CD8-positive, alpha-beta memory T cell (primary cell): Measurements from ENCODE around the gene GNG7. TPM values are rescaled to one million over a fixed set of nuclear protein-coding genes. Genes with fewer than 3 reads are reported as not detected.
"Not testable (repeated sequence)": the region's sequence is repeated elsewhere in the genome, so short reads cannot be mapped to it uniquely, and the experiment has no call there.

Source experiments
- CTCF ChIA-PET: fragments of 350-600 bp; sonication (Branson Sonifier 250); formaldehyde crosslinking; loops from one replicate; lab custom pipeline; 2021; ENCODE audit warnings: antibody characterized with exemption; lab: Charles Lee
- POLR2A ChIA-PET: fragments of 350-600 bp; sonication (Branson Sonifier 250); formaldehyde crosslinking; loops from one replicate; lab custom pipeline; 2021; ENCODE audit warnings: antibody characterized with exemption; lab: Charles Lee
- DNase-seq, 5 donors: peaks; one replicate each; pipeline versions ENCODE4 v3.0.0 to v3.0.0-alpha.2; 2020 to 2022; ENCODE audit warnings: mixed read lengths in 1 of 5
- H3K27ac ChIP-seq: one replicate; pipeline ENCODE4 v1.7.0; 2013; ENCODE audit warnings: low read depth, mild to moderate bottlenecking, low read length, moderate library complexity
- H3K27me3 ChIP-seq: 2 replicates; pipeline ENCODE4 v1.7.0; 2013; ENCODE audit warnings: low read length, mild to moderate bottlenecking; ENCODE audit not compliant: insufficient read depth, poor library complexity, severe bottlenecking
- H3K36me3 ChIP-seq: 2 replicates; pipeline ENCODE4 v1.7.0; 2013; ENCODE audit warnings: mild to moderate bottlenecking, low read length, moderate library complexity; ENCODE audit not compliant: insufficient read depth
- H3K4me1 ChIP-seq: 2 replicates; pipeline ENCODE4 v1.7.0; 2013; ENCODE audit warnings: mild to moderate bottlenecking, low read length, moderate library complexity; ENCODE audit not compliant: insufficient read depth
- H3K4me3 ChIP-seq: 2 replicates; pipeline ENCODE4 v1.7.0; 2013; ENCODE audit warnings: mild to moderate bottlenecking, low read length
- H3K9me3 ChIP-seq: 2 replicates; pipeline ENCODE4 v1.7.0; 2013; ENCODE audit warnings: mild to moderate bottlenecking, low read length
- H3K27ac Mint-ChIP-seq, 8 donors: one replicate each; pipeline ENCODE4 v1.8.0; 2020 to 2021; ENCODE audit warnings: mixed read lengths in 8 of 8, mild to moderate bottlenecking in 6 of 8, inconsistent platforms in 3 of 8, moderate library complexity in 3 of 8
- H3K27me3 Mint-ChIP-seq, 2 donors: one replicate each; pipeline ENCODE4 v1.8.0; 2020 to 2021; ENCODE audit warnings: mixed read lengths in 2 of 2, mild to moderate bottlenecking in 1 of 2, moderate library complexity in 1 of 2
- H3K36me3 Mint-ChIP-seq, 3 donors: one replicate each; pipeline ENCODE4 v1.8.0; 2020 to 2021; ENCODE audit warnings: mixed read lengths in 3 of 3, inconsistent platforms in 1 of 3, mild to moderate bottlenecking in 1 of 3
- H3K4me1 Mint-ChIP-seq, 3 donors: one replicate each; pipeline ENCODE4 v1.8.0; 2020 to 2021; ENCODE audit warnings: mixed read lengths in 3 of 3, inconsistent platforms in 1 of 3, mild to moderate bottlenecking in 1 of 3
- H3K4me3 Mint-ChIP-seq, 7 donors: one replicate each; pipeline ENCODE4 v1.8.0; 2020 to 2021; ENCODE audit warnings: mixed read lengths in 7 of 7, mild to moderate bottlenecking in 6 of 7, moderate library complexity in 4 of 7, inconsistent platforms in 2 of 7
- H3K9me3 Mint-ChIP-seq, 5 donors: one replicate each; pipeline ENCODE4 v1.8.0; 2020 to 2022; ENCODE audit warnings: mixed read lengths in 5 of 5, mild to moderate bottlenecking in 3 of 5, moderate library complexity in 2 of 5, inconsistent platforms in 1 of 5
- polyA plus RNA-seq: library from polyadenylated mRNA; unstranded; fragments of 300-500 nt; fragmentation: Illumina TruSeq; gene quantifications from one replicate; pipeline ENCODE4 v1.2.3, GENCODE V29; 2021
- total RNA-seq, 2 experiments: library from RNA; stranded (reverse); gene quantifications; one replicate each; pipeline ENCODE4 v1.2.3, GENCODE V29; 2021

The GNG7 gene
- total and polyA plus RNA-seq, 3 experiments from 2014 or later, result 0.40 to 1.2 (median 0.53) TPM

GRCh38 chr19:2589441-2589840 lies 113.1 kb downstream of the GNG7 start:
- DNase-seq, result peak in 1 of 5 donors; percentile 18
- H3K27ac ChIP-seq, result no peak overlapping the region
- H3K4me3 ChIP-seq, result no peak overlapping the region
- H3K27me3 Mint-ChIP-seq, result peaks cover 0 to 14% of the 10 kb centered on the region in 2 donors
- no peaks in the 10 kb centered on the region for H3K4me1 ChIP-seq
- H3K27me3 ChIP-seq, result no peaks in the 10 kb centered on the region
- H3K27ac Mint-ChIP-seq, result peak overlapping the region in 1 of 8 donors; percentile 51
- POLR2A ChIA-PET, result no interaction called here
- no peaks in the 10 kb centered on the region for H3K36me3 ChIP-seq
- H3K9me3 Mint-ChIP-seq, result no peaks in the 10 kb centered on the region
- no peak overlapping the region for H3K4me3 Mint-ChIP-seq
- CTCF ChIA-PET, result interaction anchor here (1.3 to 2.6 kb wide), 2 partner anchors 22 to 112 kb away, joined by 3 to 7 read pairs; no protein-coding TSS in a partner anchor
- no peaks in the 10 kb centered on the region for H3K4me1 Mint-ChIP-seq
- peaks cover 0 to 1% (median 0%) of the 10 kb centered on the region in 3 donors for H3K36me3 Mint-ChIP-seq
- H3K9me3 ChIP-seq, result no peaks in the 10 kb centered on the region

- peaks cover 0 to 7% (median 1%) of the 10 kb centered on the region in 5 donors for H3K9me3 Mint-ChIP-seq
- CTCF ChIA-PET, result interaction anchor here (2.6 kb wide), 1 partner anchor 23 kb away, joined by 7 read pairs; no protein-coding TSS in a partner anchor
- POLR2A ChIA-PET, result no interaction called here
- Histone ChIP-seq H3K9me3 (no peaks in the 10 kb centered on the region), H3K27me3 (no peaks in the 10 kb centered on the region), H3K4me1 (no peaks in the 10 kb centered on the region), H3K4me3 (no peak overlapping the region), H3K27ac (no peak overlapping the region), H3K36me3 (no peaks in the 10 kb centered on the region)
- no peak overlapping the region for H3K4me3 Mint-ChIP-seq
- H3K27me3 Mint-ChIP-seq, result peaks cover 0 to 14% of the 10 kb centered on the region in 2 donors
- H3K36me3 Mint-ChIP-seq, result peaks cover 0 to 1% (median 0%) of the 10 kb centered on the region in 3 donors
- peak in 1 of 5 donors; percentile 21 for DNase-seq
- H3K4me1 Mint-ChIP-seq, result no peaks in the 10 kb centered on the region
- no peak overlapping the region for H3K27ac Mint-ChIP-seq
These were observed 114.3 kb downstream of the GNG7 start for GRCh38 chr19:2588081-2588777.

- H3K4me3 Mint-ChIP-seq, result no peak overlapping the region
- DNase-seq, result no peak
- Histone ChIP-seq H3K9me3 (no peaks in the 10 kb centered on the region), H3K27ac (no peak overlapping the region), H3K27me3 (no peaks in the 10 kb centered on the region), H3K4me3 (no peak overlapping the region), H3K4me1 (no peaks in the 10 kb centered on the region), H3K36me3 (no peaks in the 10 kb centered on the region)
- peak overlapping the region in 1 of 8 donors; percentile 21 for H3K27ac Mint-ChIP-seq
- CTCF ChIA-PET, result interaction anchor here (2.6 kb wide), 1 partner anchor 24 kb away, joined by 7 read pairs; no protein-coding TSS in a partner anchor
- no peaks in the 10 kb centered on the region for H3K4me1 Mint-ChIP-seq
- POLR2A ChIA-PET, result no interaction called here
- peaks cover 0 to 12% of the 10 kb centered on the region in 2 donors for H3K27me3 Mint-ChIP-seq
- H3K9me3 Mint-ChIP-seq, result peaks cover 0 to 14% (median 1%) of the 10 kb centered on the region in 5 donors
- H3K36me3 Mint-ChIP-seq, result peaks cover 0 to 1% (median 0%) of the 10 kb centered on the region in 3 donors
These were observed 115.3 kb downstream of the GNG7 start for GRCh38 chr19:2587001-2587719.

- Mint-ChIP-seq H3K9me3 (peaks cover 0 to 19% (median 6%) of the 10 kb centered on the region in 5 donors), H3K4me1 (no peaks in the 10 kb centered on the region), H3K4me3 (no peak overlapping the region), H3K27ac (no peak overlapping the region), H3K36me3 (peaks cover 0 to 1% (median 0%) of the 10 kb centered on the region in 3 donors), H3K27me3 (peaks cover 0 to 5% of the 10 kb centered on the region in 2 donors)
- Histone ChIP-seq H3K9me3 (no peaks in the 10 kb centered on the region), H3K27me3 (no peaks in the 10 kb centered on the region), H3K4me3 (no peak overlapping the region), H3K36me3 (no peaks in the 10 kb centered on the region), H3K27ac (no peak overlapping the region), H3K4me1 (no peaks in the 10 kb centered on the region)
- POLR2A ChIA-PET, result interaction anchor here (0.6 kb wide), 1 partner anchor 43 kb away, joined by 5 read pairs; no protein-coding TSS in a partner anchor
- DNase-seq, result no peak
- CTCF ChIA-PET, result no interaction called here
These were observed 116.3 kb downstream of the GNG7 start for GRCh38 chr19:2586196-2586595.

- ChIA-PET CTCF (interaction anchor here (0.9 kb wide), 1 partner anchor 30 kb away, joined by 3 read pairs; no protein-coding TSS in a partner anchor), POLR2A (interaction anchor here (0.6 to 1.2 kb wide), 2 partner anchors 10 to 108 kb away, joined by 3 to 4 read pairs; partner anchors contain the start of gene GADD45B)
- Mint-ChIP-seq H3K36me3 (peaks cover 0 to 1% (median 0%) of the 10 kb centered on the region in 3 donors), H3K9me3 (peaks cover 0 to 19% (median 6%) of the 10 kb centered on the region in 5 donors), H3K27ac (no peak overlapping the region), H3K4me3 (no peak overlapping the region), H3K27me3 (peaks cover 0 to 3% of the 10 kb centered on the region in 2 donors), H3K4me1 (peaks cover 0 to 4% (median 0%) of the 10 kb centered on the region in 3 donors)
- H3K27me3 ChIP-seq, result peaks cover 5% of the 10 kb centered on the region
- DNase-seq, result no peak
- H3K4me3 ChIP-seq, result no peak overlapping the region
- peaks cover 7% of the 10 kb centered on the region for H3K4me1 ChIP-seq
- no peaks in the 10 kb centered on the region for H3K9me3 ChIP-seq
- H3K27ac ChIP-seq, result no peak overlapping the region
- H3K36me3 ChIP-seq, result no peaks in the 10 kb centered on the region
These were observed 118.5 kb downstream of the GNG7 start for GRCh38 chr19:2584002-2584401.

GRCh38 chr19:2582984-2583956 lies 119.2 kb downstream of the GNG7 start:
- no peak for DNase-seq
- Histone ChIP-seq H3K9me3 (no peaks in the 10 kb centered on the region), H3K27me3 (peaks cover 5% of the 10 kb centered on the region), H3K27ac (no peak overlapping the region), H3K4me1 (peaks cover 12% of the 10 kb centered on the region), H3K4me3 (no peak overlapping the region), H3K36me3 (no peaks in the 10 kb centered on the region)
- Mint-ChIP-seq H3K27ac (peak overlapping the region in 1 of 8 donors; percentile 43), H3K4me1 (peaks cover 0 to 9% (median 0%) of the 10 kb centered on the region in 3 donors), H3K9me3 (peaks cover 0 to 19% (median 6%) of the 10 kb centered on the region in 5 donors), H3K4me3 (no peak overlapping the region), H3K36me3 (peaks cover 0 to 1% (median 0%) of the 10 kb centered on the region in 3 donors), H3K27me3 (peaks cover 2 to 5% of the 10 kb centered on the region in 2 donors)
- ChIA-PET POLR2A (interaction anchor here (1.2 kb wide), 1 partner anchor 107 kb away, joined by 3 read pairs; the partner anchor contains the start of gene GADD45B), CTCF (interaction anchor here (0.7 to 1.9 kb wide), 6 partner anchors 28 to 109 kb away, joined by 3 to 9 read pairs (median 5); partner anchors contain the start of gene GADD45B)

- not testable (repeated sequence) for H3K4me3 ChIP-seq, H3K27me3 ChIP-seq, H3K36me3 ChIP-seq, DNase-seq, H3K27ac Mint-ChIP-seq, H3K36me3 Mint-ChIP-seq, H3K27me3 Mint-ChIP-seq, H3K27ac ChIP-seq, H3K9me3 ChIP-seq, H3K4me1 Mint-ChIP-seq
- H3K4me1 ChIP-seq, result peaks cover 12% of the 10 kb centered on the region
- Mint-ChIP-seq H3K9me3 (peaks cover 0 to 19% (median 6%) of the 10 kb centered on the region in 5 donors), H3K4me3 (peak overlapping the region in 1 of 7 donors; percentile 74)
- ChIA-PET CTCF (interaction anchor here (0.9 to 4.8 kb wide), 13 partner anchors 15 to 192 kb away, joined by 3 to 31 read pairs (median 4); partner anchors contain the start of genes GADD45B, LMNB2 and TIMM13), POLR2A (interaction anchor here (0.7 to 1.0 kb wide), 2 partner anchors 101 to 103 kb away, joined by 4 to 10 read pairs; no protein-coding TSS in a partner anchor)
These were observed 122.1 kb downstream of the GNG7 start for GRCh38 chr19:2580396-2580795.
